ENCODE results near the gene LAMA4. TPM values are rescaled to one million over a fixed set of nuclear protein-coding genes. Genes with fewer than 3 reads are reported as not detected.

LAMA4 gene
- total and polyA plus RNA-seq, 2 of the 13 experiments (the other 11 are each of a cell fraction or from before 2014, with no cell fraction given), result not detected

DNA sequence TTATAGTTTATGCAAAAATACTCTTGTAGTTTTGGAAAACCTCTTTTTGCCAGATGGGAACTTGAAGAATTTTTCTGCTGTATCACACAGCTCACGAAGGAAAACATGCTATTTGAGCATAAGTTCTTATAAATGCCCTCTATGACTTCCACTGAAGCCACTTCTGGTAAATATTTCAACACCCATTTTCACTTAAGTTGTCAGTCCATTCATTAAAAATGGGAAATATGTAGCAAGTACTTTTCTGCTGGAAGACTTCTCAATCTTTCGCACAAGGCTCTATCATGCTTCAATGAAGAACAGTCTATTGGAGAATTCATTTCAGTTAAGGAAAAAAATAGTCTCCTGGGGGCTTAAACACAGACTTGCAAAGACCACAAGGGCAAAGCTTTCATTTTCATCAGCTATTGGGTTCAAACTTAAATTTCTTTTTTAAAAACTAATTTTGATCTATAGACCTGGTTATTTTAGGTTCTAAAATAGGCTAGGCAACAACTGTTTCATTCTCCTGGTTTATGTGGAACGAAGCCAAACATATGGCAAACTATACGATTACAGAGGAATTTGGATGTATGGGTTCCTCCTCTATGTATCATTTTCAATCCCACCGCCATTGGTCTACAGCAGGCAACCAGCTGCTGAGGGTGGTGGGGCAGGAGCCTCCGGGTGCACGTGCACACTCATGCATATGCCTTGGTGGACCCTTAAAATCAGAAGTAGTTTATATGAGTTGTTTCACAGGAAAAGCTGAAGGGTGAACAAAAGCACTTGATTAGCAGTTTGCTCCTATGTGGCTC, 38.7 kb downstream of the LAMA4 start:
- DNase-seq (ENCODE audit: low spot score) (no peak), ATAC-seq (no peak), FAIRE-seq (no peak)
- BruUV-seq (replicated peaks), result no TSS peak
- intact Hi-C loops (cut with micrococcal nuclease; ENCODE audit: unreplicated experiment), result loop anchor here (5.0 kb wide), 1 partner anchor 527 kb away; no protein-coding TSS in a partner anchor
- H3K4me1 ChIP-seq (ENCODE audit: insufficient read depth, low read length), result peaks cover 12% of the 10 kb centered on the region
- in situ Hi-C loops (cut with HindIII; ENCODE audit: extremely low pct_ligation_motif_present, low pct_unique_long_range_greater_than_20kb), result no loop called here
- CTCF ChIA-PET (ENCODE audit: low intra/inter-chr PET ratio, low total read pairs), result no interaction called here
- no peak overlapping the region for H3K9ac ChIP-seq (ENCODE audit: insufficient read depth, low read depth, low read length)
- H3K79me2 ChIP-seq (ENCODE audit: insufficient read depth, low read length), result no peaks in the 10 kb centered on the region
- H3K36me3 ChIP-seq (replicated peaks in 1 of 2; ENCODE audit: control insufficient read depth in 1 of 2, insufficient read depth in 2 of 2, low read length in 2 of 2), result no peaks in the 10 kb centered on the region
- no peak overlapping the region for H3K4me3 ChIP-seq (replicated peaks in 1 of 3; ENCODE audit: insufficient read depth in 1 of 3, low read depth in 2 of 3, low read length in 3 of 3)
- no peak overlapping the region for H3K27ac ChIP-seq (ENCODE audit: extremely low read length, insufficient read depth, low read length)
- no peak overlapping the region for H3K4me2 ChIP-seq (ENCODE audit: low read depth, low read length)
- H3K27me3 ChIP-seq (ENCODE audit: control insufficient read depth in 1 of 2, insufficient read depth in 2 of 2, low read length in 2 of 2), result no peaks in the 10 kb centered on the region
- TF ChIP-seq ZNF878 (CRISPR knock-in tag; IDR thresholded peaks at IDR 0.05), result no peak
- TF ChIP-seq IRF2 (CRISPR knock-in tag; IDR thresholded peaks at IDR 0.05), result no peak
- TF ChIP-seq, protein P1, sequence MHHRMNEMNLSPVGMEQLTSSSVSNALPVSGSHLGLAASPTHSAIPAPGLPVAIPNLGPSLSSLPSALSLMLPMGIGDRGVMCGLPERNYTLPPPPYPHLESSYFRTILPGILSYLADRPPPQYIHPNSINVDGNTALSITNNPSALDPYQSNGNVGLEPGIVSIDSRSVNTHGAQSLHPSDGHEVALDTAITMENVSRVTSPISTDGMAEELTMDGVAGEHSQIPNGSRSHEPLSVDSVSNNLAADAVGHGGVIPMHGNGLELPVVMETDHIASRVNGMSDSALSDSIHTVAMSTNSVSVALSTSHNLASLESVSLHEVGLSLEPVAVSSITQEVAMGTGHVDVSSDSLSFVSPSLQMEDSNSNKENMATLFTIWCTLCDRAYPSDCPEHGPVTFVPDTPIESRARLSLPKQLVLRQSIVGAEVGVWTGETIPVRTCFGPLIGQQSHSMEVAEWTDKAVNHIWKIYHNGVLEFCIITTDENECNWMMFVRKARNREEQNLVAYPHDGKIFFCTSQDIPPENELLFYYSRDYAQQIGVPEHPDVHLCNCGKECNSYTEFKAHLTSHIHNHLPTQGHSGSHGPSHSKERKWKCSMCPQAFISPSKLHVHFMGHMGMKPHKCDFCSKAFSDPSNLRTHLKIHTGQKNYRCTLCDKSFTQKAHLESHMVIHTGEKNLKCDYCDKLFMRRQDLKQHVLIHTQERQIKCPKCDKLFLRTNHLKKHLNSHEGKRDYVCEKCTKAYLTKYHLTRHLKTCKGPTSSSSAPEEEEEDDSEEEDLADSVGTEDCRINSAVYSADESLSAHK (CRISPR knock-in tag; IDR thresholded peaks at IDR 0.05; ENCODE audit: borderline replicate concordance), result no peak
- no peak for TF ChIP-seq MIER3 (CRISPR knock-in tag; IDR thresholded peaks at IDR 0.05; ENCODE audit: borderline replicate concordance)
- TF ChIP-seq, protein P2, sequence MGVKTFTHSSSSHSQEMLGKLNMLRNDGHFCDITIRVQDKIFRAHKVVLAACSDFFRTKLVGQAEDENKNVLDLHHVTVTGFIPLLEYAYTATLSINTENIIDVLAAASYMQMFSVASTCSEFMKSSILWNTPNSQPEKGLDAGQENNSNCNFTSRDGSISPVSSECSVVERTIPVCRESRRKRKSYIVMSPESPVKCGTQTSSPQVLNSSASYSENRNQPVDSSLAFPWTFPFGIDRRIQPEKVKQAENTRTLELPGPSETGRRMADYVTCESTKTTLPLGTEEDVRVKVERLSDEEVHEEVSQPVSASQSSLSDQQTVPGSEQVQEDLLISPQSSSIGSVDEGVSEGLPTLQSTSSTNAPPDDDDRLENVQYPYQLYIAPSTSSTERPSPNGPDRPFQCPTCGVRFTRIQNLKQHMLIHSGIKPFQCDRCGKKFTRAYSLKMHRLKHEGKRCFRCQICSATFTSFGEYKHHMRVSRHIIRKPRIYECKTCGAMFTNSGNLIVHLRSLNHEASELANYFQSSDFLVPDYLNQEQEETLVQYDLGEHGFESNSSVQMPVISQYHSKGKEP (CRISPR knock-in tag; IDR thresholded peaks at IDR 0.05), result no peak
- TF ChIP-seq, protein P3, sequence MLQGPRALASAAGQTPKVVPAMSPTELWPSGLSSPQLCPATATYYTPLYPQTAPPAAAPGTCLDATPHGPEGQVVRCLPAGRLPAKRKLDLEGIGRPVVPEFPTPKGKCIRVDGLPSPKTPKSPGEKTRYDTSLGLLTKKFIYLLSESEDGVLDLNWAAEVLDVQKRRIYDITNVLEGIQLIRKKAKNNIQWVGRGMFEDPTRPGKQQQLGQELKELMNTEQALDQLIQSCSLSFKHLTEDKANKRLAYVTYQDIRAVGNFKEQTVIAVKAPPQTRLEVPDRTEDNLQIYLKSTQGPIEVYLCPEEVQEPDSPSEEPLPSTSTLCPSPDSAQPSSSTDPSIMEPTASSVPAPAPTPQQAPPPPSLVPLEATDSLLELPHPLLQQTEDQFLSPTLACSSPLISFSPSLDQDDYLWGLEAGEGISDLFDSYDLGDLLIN (CRISPR knock-in tag; IDR thresholded peaks at IDR 0.05; ENCODE audit: borderline replicate concordance), result no peak
- no peak for TF ChIP-seq REXO4 (CRISPR knock-in tag; IDR thresholded peaks at IDR 0.05; ENCODE audit: borderline replicate concordance)
- 73% methylated on average over 7 of the region's 7 CpGs for WGBS (ENCODE audit: low lambda C conversion rate)
- H4K20me1 ChIP-seq (ENCODE audit: insufficient read depth, low read length), result no peaks in the 10 kb centered on the region
- no peak overlapping the region for H2AFZ ChIP-seq (ENCODE audit: low read length)
- POLR2A ChIA-PET, result no interaction called here
- H3K9me3 ChIP-seq (ENCODE audit: low read length), result no peaks in the 10 kb centered on the region
